WERI-Rb-1 (cell line): ENCODE data around the gene SLCO2B1.
A peak's percentile ranks its signal among the peaks of the same experiment; 100 is the strongest.

ENCODE experiments used
- DNase-seq: peaks from one replicate; pipeline ENCODE4 v3.0.0-alpha.2; 2020
- H3K27ac ChIP-seq: fragments of 250-450 bp; sonication (Bioruptor Pico); 2 replicates; pipeline ENCODE4 v1.5.1; 2020; ENCODE audit warnings: mild to moderate bottlenecking, moderate library complexity
- H3K27me3 ChIP-seq: fragments of 250-450 bp; sonication (Bioruptor Pico); 2 replicates; pipeline ENCODE4 v1.5.1; 2021; ENCODE audit warnings: mild to moderate bottlenecking, low read depth, moderate library complexity; ENCODE audit not compliant: insufficient read depth, severe bottlenecking
- H3K36me3 ChIP-seq: fragments of 250-450 bp; sonication (Bioruptor Pico); 2 replicates; pipeline ENCODE4 v1.5.1; 2020; ENCODE audit warnings: mild to moderate bottlenecking, moderate library complexity
- H3K4me3 ChIP-seq: 2 replicates; pipeline ENCODE4 v1.5.1; 2011; ENCODE audit warnings: low read depth, mild to moderate bottlenecking, control low read depth, low read length
- H3K9me3 ChIP-seq: fragments of 250-450 bp; sonication (Bioruptor Pico); 2 replicates; pipeline ENCODE4 v1.5.1; 2021; ENCODE audit warnings: mild to moderate bottlenecking, moderate library complexity; ENCODE audit not compliant: severe bottlenecking
- CTCF ChIP-seq: IDR thresholded peaks from 2 replicates; pipeline ENCODE4 v1.5.1; 2011; ENCODE audit warnings: low read depth, mild to moderate bottlenecking, control low read depth, inconsistent platforms, low read length

Gene SLCO2B1

GRCh38 chr11:75241906-75242644 lies 91.2 kb downstream of the SLCO2B1 start:
- TF ChIP-seq CTCF = no peak
- Histone ChIP-seq H3K27me3 (peaks cover 3% of the 10 kb centered on the region), H3K36me3 (no peaks in the 10 kb centered on the region), H3K9me3 (no peaks in the 10 kb centered on the region), H3K27ac (peak overlapping the region; percentile 43; the same call in 1 of the 2 replicates), H3K4me3 (peak overlapping the region; percentile 53)
- no peak for DNase-seq

- Histone ChIP-seq H3K27me3 (peaks cover 3% of the 10 kb centered on the region), H3K27ac (no peak overlapping the region), H3K9me3 (no peaks in the 10 kb centered on the region), H3K4me3 (no peak overlapping the region), H3K36me3 (no peaks in the 10 kb centered on the region)
- TF ChIP-seq CTCF = no peak
- peak; percentile 15 for DNase-seq
Observed at GRCh38 chr11:75242722-75243600, 92.1 kb downstream of the SLCO2B1 start.

- TF ChIP-seq CTCF = no peak
- Histone ChIP-seq H3K27ac (no peak overlapping the region), H3K36me3 (no peaks in the 10 kb centered on the region)
Observed at GRCh38 chr11:75244052-75244814, 93.3 kb downstream of the SLCO2B1 start.

GRCh38 chr11:75245356-75246005 lies 94.6 kb downstream of the SLCO2B1 start:
- Histone ChIP-seq H3K27me3 (peaks cover 3% of the 10 kb centered on the region), H3K27ac (no peak overlapping the region)
- TF ChIP-seq CTCF = peak; percentile 35

More at GRCh38 chr11:75244052-75244814, 93.3 kb downstream of the SLCO2B1 start:
- Histone ChIP-seq H3K27me3 (peaks cover 3% of the 10 kb centered on the region), H3K4me3 (no peak overlapping the region), H3K9me3 (no peaks in the 10 kb centered on the region)
- DNase-seq = peak; percentile 5

GRCh38 chr11:75246006-75246670 lies 95.2 kb downstream of the SLCO2B1 start:
- DNase-seq = peak; percentile 6
- Histone ChIP-seq H3K27me3 (peaks cover 3% of the 10 kb centered on the region), H3K36me3 (no peaks in the 10 kb centered on the region), H3K9me3 (no peaks in the 10 kb centered on the region), H3K27ac (no peak overlapping the region), H3K4me3 (no peak overlapping the region)
- TF ChIP-seq CTCF = no peak

More at GRCh38 chr11:75245356-75246005, 94.6 kb downstream of the SLCO2B1 start:
- Histone ChIP-seq H3K4me3 (no peak overlapping the region), H3K36me3 (no peaks in the 10 kb centered on the region), H3K9me3 (no peaks in the 10 kb centered on the region)
- DNase-seq = peak; percentile 10
